Stimulated activated effector memory CD8-positive, alpha-beta T cell treated with anti-CD3 and anti-CD28 coated beads, Interleukin-12 subunit alpha, Interleukin-12 subunit beta, amount 100 ng/mL, for 72 hours (primary cell): ENCODE measurements around the gene CPN2.

ENCODE experiments used
- ATAC-seq: fragments of 150-1000 bp; cut with Tn5 transposase; 2 replicates; pipeline ENCODE4 v1.10.0; 2021
- DNase-seq, 2 donors: peaks; one replicate each; pipeline ENCODE4 v3.0.0; 2021 to 2022; ENCODE audit warnings: low spot score in 2 of 2
- H3K27ac Mint-ChIP-seq: one replicate; pipeline ENCODE4 v1.8.0; 2022; ENCODE audit warnings: mild to moderate bottlenecking, mixed read lengths
- H3K36me3 Mint-ChIP-seq: one replicate; pipeline ENCODE4 v1.8.0; 2022; ENCODE audit warnings: mild to moderate bottlenecking, mixed read lengths
- H3K4me1 Mint-ChIP-seq: one replicate; pipeline ENCODE4 v1.8.0; 2022; ENCODE audit warnings: mixed read lengths
- H3K4me3 Mint-ChIP-seq: one replicate; pipeline ENCODE4 v1.8.0; 2022; ENCODE audit warnings: mild to moderate bottlenecking, mixed read lengths
- H3K9me3 Mint-ChIP-seq: one replicate; pipeline ENCODE4 v1.8.0; 2022; ENCODE audit warnings: mixed read lengths

CPN2 gene

DNA sequence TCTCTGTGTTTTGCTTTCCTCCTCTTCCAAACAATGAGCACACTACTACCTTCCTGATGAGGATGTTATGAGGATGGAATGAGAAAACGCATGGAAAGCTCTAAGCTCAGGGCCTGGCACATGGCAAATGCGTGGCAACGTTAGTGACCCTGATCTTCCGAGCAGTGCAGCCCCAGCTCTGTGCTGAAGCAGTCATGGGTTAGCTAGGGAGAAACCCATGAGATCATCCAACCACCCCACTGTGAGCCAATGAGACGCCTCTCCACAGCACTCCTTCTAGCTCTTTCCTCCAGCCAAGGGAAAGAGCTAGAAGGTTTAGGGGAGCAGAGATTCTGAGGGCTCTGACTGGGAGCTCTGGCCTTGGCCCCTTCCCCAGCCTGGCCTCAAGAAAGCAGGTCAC lies 4.5 kb downstream of the CPN2 start:
- no peak overlapping the region for H3K4me3 Mint-ChIP-seq
- ATAC-seq = peak; percentile 62
- DNase-seq = no peak
- H3K9me3 Mint-ChIP-seq = no peaks in the 10 kb centered on the region
- no peak overlapping the region for H3K27ac Mint-ChIP-seq
- H3K4me1 Mint-ChIP-seq = no peaks in the 10 kb centered on the region
- no peaks in the 10 kb centered on the region for H3K36me3 Mint-ChIP-seq

GRCh38 chr3:194346035-194346434 lies 5.1 kb downstream of the CPN2 start:
- Mint-ChIP-seq H3K4me1 (no peaks in the 10 kb centered on the region), H3K27ac (no peak overlapping the region), H3K36me3 (no peaks in the 10 kb centered on the region), H3K4me3 (no peak overlapping the region), H3K9me3 (no peaks in the 10 kb centered on the region)
- DNase-seq (no peak), ATAC-seq (no peak)

- DNase-seq (peak; percentile 60 to 84), ATAC-seq (peak; percentile 38)
- Mint-ChIP-seq H3K4me3 (no peak overlapping the region), H3K4me1 (no peaks in the 10 kb centered on the region), H3K9me3 (no peaks in the 10 kb centered on the region), H3K27ac (no peak overlapping the region), H3K36me3 (no peaks in the 10 kb centered on the region)
Measured at GRCh38 chr3:194344012-194344411, 7.1 kb downstream of the CPN2 start.

GRCh38 chr3:194343561-194343893 lies 7.6 kb downstream of the CPN2 start:
- H3K4me1 Mint-ChIP-seq = no peaks in the 10 kb centered on the region
- H3K27ac Mint-ChIP-seq = no peak overlapping the region
- H3K36me3 Mint-ChIP-seq = no peaks in the 10 kb centered on the region
- no peak overlapping the region for H3K4me3 Mint-ChIP-seq
- no peaks in the 10 kb centered on the region for H3K9me3 Mint-ChIP-seq
- no peak for DNase-seq
- no peak for ATAC-seq

DNA sequence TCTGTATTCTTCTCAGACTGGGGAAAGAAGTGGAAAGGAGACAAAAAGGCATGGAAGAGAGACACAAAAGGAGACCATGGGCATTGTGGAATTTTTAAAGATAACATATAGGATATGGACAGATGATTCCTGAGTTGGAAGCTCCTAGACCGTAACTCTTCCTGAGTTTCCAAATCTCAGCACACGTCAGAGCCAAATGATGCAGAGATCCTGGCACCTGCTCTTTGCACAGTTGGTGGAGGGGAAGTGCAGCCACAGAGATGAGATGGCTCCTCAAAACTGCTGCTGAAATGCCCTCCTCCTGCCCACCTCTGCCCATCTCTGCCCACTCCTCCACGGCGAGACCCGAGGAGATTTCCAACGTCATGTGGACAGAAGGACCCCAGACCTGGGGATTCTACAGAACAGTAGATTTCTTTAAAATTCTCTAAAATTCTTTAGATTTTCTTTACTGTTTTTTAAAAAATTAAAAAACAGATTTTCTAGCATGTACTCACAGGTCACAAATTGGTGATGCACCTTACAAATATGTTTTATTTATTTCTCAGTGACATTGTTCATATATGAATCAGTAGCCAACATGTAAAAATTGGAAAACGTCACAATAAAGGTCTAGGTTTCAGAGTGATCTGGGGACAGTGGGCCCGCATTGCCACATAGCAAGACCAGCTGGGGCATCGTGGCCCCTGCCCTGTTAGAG lies 8.1 kb downstream of the CPN2 start:
- no peak overlapping the region for H3K27ac Mint-ChIP-seq
- no peaks in the 10 kb centered on the region for H3K36me3 Mint-ChIP-seq
- ATAC-seq (no peak), DNase-seq (no peak)
- no peaks in the 10 kb centered on the region for H3K9me3 Mint-ChIP-seq
- no peaks in the 10 kb centered on the region for H3K4me1 Mint-ChIP-seq
- no peak overlapping the region for H3K4me3 Mint-ChIP-seq

- no peaks in the 10 kb centered on the region for H3K9me3 Mint-ChIP-seq
- H3K4me1 Mint-ChIP-seq = no peaks in the 10 kb centered on the region
- ATAC-seq = peak; percentile 5
- no peaks in the 10 kb centered on the region for H3K36me3 Mint-ChIP-seq
- no peak for DNase-seq
- H3K27ac Mint-ChIP-seq = no peak overlapping the region
- no peak overlapping the region for H3K4me3 Mint-ChIP-seq
Measured at GRCh38 chr3:194340757-194341400, 10.2 kb downstream of the CPN2 start.

DNA sequence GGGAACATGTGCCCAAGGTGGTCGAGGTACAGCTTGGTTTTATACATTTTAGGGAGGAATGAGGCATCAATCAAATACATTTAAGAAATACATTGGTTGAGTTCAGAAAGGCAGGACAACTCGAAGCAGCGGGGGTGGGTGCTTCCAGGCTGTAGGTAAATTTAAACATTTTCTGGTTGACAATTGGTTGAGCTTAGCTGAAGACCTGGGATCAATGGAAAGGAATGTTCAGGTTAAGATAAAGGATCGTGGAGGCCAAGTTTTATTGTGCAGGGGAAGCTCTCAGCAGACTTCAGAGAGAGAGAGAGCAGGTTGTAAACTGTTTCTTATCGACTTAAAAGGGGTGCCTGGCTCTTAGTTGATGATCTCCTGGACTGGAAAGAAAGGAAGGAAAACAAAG lies 11.3 kb downstream of the CPN2 start:
- DNase-seq (no peak), ATAC-seq (no peak)
- Mint-ChIP-seq H3K4me1 (no peaks in the 10 kb centered on the region), H3K36me3 (no peaks in the 10 kb centered on the region), H3K9me3 (no peaks in the 10 kb centered on the region), H3K4me3 (no peak overlapping the region), H3K27ac (no peak overlapping the region)

DNA sequence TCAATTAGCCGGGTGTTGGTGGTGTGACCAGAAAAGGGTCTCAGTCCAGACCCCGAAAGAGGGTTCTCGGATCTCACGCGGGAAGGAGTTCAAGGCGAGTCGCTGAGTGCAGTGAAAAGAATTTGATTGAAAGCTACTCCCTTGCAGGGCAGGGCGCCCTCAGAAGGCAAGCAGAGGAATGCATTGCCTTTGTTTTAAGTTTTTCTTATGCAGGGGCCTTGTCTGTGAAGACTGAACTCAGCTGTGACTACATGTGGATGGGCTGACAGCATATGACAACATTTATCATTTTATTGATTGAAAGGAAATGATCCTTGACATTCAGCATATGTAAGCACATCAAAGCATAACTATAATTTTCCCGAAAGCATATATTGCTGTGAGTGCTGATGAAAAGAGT lies 11.8 kb downstream of the CPN2 start:
- DNase-seq = no peak
- Mint-ChIP-seq H3K9me3 (no peaks in the 10 kb centered on the region), H3K4me1 (no peaks in the 10 kb centered on the region), H3K27ac (no peak overlapping the region), H3K4me3 (no peak overlapping the region), H3K36me3 (no peaks in the 10 kb centered on the region)
- no peak for ATAC-seq

DNA sequence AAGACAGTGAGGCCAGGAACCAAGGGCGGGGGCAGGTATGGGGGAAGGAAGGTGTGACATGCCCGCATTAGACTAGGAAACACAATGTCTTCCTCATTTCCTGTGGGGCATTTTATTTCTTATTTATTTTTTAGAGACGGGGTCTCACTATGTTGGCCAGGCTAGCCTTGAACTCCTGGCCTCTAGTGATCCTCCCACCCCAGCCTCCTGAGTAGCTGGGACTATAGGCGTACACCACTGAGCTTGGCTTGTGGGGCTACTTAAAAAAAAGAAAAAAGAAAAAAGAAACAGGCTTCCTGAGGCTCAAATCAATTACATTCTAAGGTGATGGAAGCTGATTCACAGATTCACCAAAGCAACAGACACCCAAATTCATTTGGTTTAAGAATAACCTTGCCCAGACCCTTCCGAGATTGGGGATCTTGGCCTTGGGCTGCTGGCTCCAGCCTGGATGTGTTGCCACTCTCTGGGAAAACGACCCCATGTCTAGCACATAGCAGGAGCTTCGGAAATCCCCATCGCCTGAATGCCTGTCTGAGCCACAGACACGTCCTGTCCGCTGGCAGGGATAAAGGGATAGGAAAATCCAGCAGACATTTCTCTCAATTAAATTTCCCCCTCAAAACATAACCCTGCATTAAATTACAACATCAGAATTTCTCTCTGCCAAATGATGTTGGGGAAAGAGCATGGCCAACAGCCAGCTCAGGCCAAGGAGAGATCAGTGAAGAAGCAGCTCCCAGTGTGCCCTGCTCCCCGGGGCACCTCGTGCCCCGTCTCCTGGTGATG lies 13.0 kb downstream of the CPN2 start:
- DNase-seq (no peak), ATAC-seq (no peak)
- Mint-ChIP-seq H3K4me1 (no peaks in the 10 kb centered on the region), H3K9me3 (no peaks in the 10 kb centered on the region), H3K27ac (no peak overlapping the region), H3K36me3 (no peaks in the 10 kb centered on the region), H3K4me3 (no peak overlapping the region)

DNA sequence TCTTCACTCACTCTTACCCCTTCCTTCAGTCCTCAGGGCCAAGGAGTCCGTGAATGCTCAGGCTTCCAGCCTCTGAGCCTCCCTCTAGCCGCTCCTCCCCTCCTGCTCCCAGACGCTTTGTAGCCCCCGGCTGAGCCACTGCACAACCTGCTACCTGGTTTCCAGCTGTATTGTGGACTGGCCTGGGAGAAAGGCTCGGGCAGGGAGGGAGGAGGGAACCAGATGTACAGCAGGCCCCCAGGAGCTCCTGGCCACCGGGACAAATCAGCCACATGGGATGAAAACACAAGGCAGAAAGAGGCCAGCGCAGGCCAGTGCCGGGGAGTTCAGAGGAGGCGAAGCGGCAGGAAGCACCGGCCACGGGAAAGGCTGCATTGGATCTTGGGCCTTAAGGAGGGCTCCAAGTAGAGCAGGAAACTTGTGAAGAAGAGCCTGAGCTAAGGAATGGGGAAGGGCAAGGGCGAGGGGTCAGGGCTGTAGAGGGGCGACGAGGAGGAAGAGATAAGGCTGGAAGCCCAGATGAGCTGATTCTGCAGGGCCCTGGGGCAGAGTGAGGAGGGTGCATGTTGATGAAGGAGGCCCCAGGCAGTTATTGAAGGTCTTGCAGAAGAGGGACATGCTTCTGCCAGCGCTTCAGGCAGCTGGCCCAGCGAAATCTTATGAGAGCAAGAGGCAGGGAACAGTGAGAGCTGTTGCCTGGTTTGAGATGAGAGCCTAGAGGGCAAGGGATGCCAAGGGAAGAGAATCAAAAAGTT lies 14.3 kb downstream of the CPN2 start:
- DNase-seq (no peak), ATAC-seq (no peak)
- Mint-ChIP-seq H3K4me3 (no peak overlapping the region), H3K9me3 (no peaks in the 10 kb centered on the region), H3K4me1 (no peaks in the 10 kb centered on the region), H3K27ac (no peak overlapping the region), H3K36me3 (no peaks in the 10 kb centered on the region)

GRCh38 chr3:194333981-194334320 lies 17.2 kb downstream of the CPN2 start:
- no peak for DNase-seq
- H3K36me3 Mint-ChIP-seq = no peaks in the 10 kb centered on the region
- no peak for ATAC-seq
- H3K4me3 Mint-ChIP-seq = peak overlapping the region; percentile 63
- no peaks in the 10 kb centered on the region for H3K9me3 Mint-ChIP-seq
- no peak overlapping the region for H3K27ac Mint-ChIP-seq
- no peaks in the 10 kb centered on the region for H3K4me1 Mint-ChIP-seq

DNA sequence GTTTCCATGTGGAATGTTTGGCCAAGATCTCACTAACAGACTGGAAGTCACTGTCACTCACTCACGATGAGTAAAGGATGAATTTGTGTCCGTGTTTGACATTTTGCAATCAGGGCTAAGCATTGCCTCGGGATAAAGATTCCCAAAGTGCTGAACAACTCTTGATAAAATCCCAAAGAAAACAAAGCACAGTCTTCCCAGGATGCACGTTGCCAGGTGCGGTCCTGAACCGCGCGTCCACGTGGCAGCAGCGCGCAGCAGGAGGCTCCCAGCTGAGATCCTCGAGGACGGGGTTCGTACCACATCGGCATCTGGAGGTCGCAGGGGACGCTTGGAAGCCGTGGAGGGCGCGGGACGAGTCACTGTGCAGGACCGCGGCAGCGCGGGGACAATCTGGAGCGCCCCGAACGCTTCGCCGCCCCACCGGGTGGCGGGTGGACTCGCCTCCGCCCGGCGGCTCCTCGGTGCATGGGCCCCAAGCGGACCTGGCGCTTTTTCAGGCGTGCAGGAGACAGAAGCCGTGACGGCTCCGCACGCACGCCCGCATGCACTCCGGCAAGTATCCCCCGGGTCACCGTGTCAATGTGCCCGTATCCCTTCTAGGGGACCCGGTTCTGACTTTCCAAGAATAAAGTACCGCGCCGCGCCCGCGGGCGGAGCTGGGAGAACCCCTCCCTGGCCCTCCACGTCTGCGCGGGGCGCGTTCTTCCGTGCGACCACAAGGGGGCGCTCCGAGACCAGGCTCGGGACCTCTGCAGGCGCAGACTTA lies 17.7 kb downstream of the CPN2 start:
- Mint-ChIP-seq H3K27ac (no peak overlapping the region), H3K36me3 (no peaks in the 10 kb centered on the region), H3K9me3 (no peaks in the 10 kb centered on the region), H3K4me1 (no peaks in the 10 kb centered on the region), H3K4me3 (peak overlapping the region; percentile 63)
- ATAC-seq (peak; percentile 94), DNase-seq (peak; percentile 95 to 96)

- H3K4me3 Mint-ChIP-seq = peak overlapping the region; percentile 63
- ATAC-seq = no peak
- H3K4me1 Mint-ChIP-seq = no peaks in the 10 kb centered on the region
- no peak for DNase-seq
- no peak overlapping the region for H3K27ac Mint-ChIP-seq
- H3K36me3 Mint-ChIP-seq = no peaks in the 10 kb centered on the region
- no peaks in the 10 kb centered on the region for H3K9me3 Mint-ChIP-seq
Measured at GRCh38 chr3:194332858-194333211, 18.3 kb downstream of the CPN2 start.

DNA sequence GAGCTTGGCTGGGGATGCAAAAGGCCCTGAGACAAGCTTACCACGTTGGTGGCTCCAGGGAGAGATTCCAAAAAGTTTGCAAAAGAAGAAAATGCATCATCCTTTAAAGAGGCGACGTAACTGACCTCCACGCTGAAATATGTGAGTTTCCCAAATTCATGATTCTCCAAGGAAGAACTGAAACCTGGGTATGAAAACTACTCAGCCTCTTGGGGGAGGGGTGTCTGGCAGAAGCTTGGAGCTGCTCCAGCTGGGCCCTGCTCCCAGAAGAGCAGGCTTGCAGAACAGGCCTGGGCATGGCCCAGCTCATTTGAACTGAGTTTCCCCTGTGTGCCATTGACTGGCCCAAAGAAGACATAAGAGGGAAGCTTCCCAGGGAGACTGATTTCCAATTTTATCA lies 20.5 kb downstream of the CPN2 start:
- Mint-ChIP-seq H3K4me1 (no peaks in the 10 kb centered on the region), H3K27ac (no peak overlapping the region), H3K9me3 (no peaks in the 10 kb centered on the region), H3K4me3 (no peak overlapping the region), H3K36me3 (no peaks in the 10 kb centered on the region)
- DNase-seq = no peak
- ATAC-seq = no peak

GRCh38 chr3:194330160-194330559 lies 21.0 kb downstream of the CPN2 start:
- Mint-ChIP-seq H3K36me3 (no peaks in the 10 kb centered on the region), H3K9me3 (no peaks in the 10 kb centered on the region), H3K4me3 (no peak overlapping the region), H3K27ac (no peak overlapping the region), H3K4me1 (no peaks in the 10 kb centered on the region)
- no peak for ATAC-seq
- no peak for DNase-seq
